ENCODE measurements around the gene DAB2. TPM values are rescaled to one million over a fixed set of nuclear protein-coding genes. Genes with fewer than 3 reads are reported as not detected.

DAB2 gene
- total RNA-seq, 1 donor from 2014 or later: not detected

DNA sequence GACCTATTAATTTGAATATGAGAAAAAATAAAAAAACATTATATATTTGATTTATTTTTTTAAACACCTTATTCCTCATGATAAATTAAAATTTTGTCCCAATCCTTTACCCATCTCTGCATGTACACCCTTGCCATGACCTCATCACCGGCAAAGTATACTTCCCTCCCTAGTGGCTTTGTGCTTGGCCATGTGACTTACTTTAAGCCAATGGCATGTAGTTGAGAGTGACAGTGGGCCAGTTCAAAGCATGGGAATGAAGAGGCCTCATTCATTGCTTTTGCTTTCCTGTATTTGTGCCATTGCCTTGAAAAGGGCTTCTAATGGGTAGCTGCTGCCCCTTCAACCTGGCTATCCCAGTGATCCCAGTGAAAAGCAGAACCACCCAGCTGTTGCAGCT, 91.7 kb downstream of the DAB2 start:
- intact Hi-C loops (cut with micrococcal nuclease): no loop called here
- no peak overlapping the region for H3K4me3 Mint-ChIP-seq
- H3K4me1 Mint-ChIP-seq (ENCODE audit: low read depth): no peaks in the 10 kb centered on the region
- DNase-seq (ENCODE audit: low spot score): no peak
- peaks cover 2% of the 10 kb centered on the region for H3K27me3 Mint-ChIP-seq (ENCODE audit: insufficient read depth)
- H3K36me3 Mint-ChIP-seq (ENCODE audit: low read depth): no peaks in the 10 kb centered on the region
- H3K27ac Mint-ChIP-seq: no peak overlapping the region
- no peaks in the 10 kb centered on the region for H3K9me3 Mint-ChIP-seq

- Mint-ChIP-seq H3K9me3 (no peaks in the 10 kb centered on the region), H3K4me1 (ENCODE audit: low read depth) (no peaks in the 10 kb centered on the region), H3K4me3 (no peak overlapping the region), H3K27me3 (ENCODE audit: insufficient read depth) (peaks cover 2% of the 10 kb centered on the region), H3K27ac (no peak overlapping the region), H3K36me3 (ENCODE audit: low read depth) (no peaks in the 10 kb centered on the region)
- intact Hi-C loops (cut with micrococcal nuclease): no loop called here
- no peak for DNase-seq (ENCODE audit: low spot score)
These were observed 92.9 kb downstream of the DAB2 start for GRCh38 chr5:39331861-39332381.

GRCh38 chr5:39328731-39329130, 96.0 kb downstream of the DAB2 start:
- Mint-ChIP-seq H3K4me3 (no peak overlapping the region), H3K27ac (no peak overlapping the region), H3K36me3 (ENCODE audit: low read depth) (no peaks in the 10 kb centered on the region), H3K9me3 (no peaks in the 10 kb centered on the region), H3K4me1 (ENCODE audit: low read depth) (no peaks in the 10 kb centered on the region), H3K27me3 (ENCODE audit: insufficient read depth) (no peaks in the 10 kb centered on the region)
- DNase-seq (ENCODE audit: low spot score): no peak
- intact Hi-C loops (cut with micrococcal nuclease): no loop called here

GRCh38 chr5:39323542-39323941, 101.2 kb downstream of the DAB2 start:
- H3K27me3 Mint-ChIP-seq (ENCODE audit: insufficient read depth): peaks cover 4% of the 10 kb centered on the region
- no peaks in the 10 kb centered on the region for H3K4me1 Mint-ChIP-seq (ENCODE audit: low read depth)
- no peak for DNase-seq (ENCODE audit: low spot score)
- intact Hi-C loops (cut with micrococcal nuclease): no loop called here
- H3K9me3 Mint-ChIP-seq: no peaks in the 10 kb centered on the region
- no peaks in the 10 kb centered on the region for H3K36me3 Mint-ChIP-seq (ENCODE audit: low read depth)
- H3K4me3 Mint-ChIP-seq: no peak overlapping the region
- no peak overlapping the region for H3K27ac Mint-ChIP-seq

Other genes starting within 250 kb of the DAB2 start
- 100 and 107 TPM in 2 replicates for gene FYB1, start 205.4 kb downstream of the DAB2 start, total RNA-seq
- gene C9, start 60.5 kb downstream of the DAB2 start, total RNA-seq: not detected in 2 replicates

All from activated T-helper 1 cell treated with anti-CD3 and anti-CD28 coated beads, Interleukin-12 subunit alpha, Interleukin-12 subunit beta, Interleukin-2, Interleukin-4 antibody, amounts not matched to agents 30 ng/mL and 10 ng/mL and 1 ng/mL, durations not matched to agents 14 hours and 24 hours and 36 hours (primary cell).